ENCODE data around the gene ELN.
"Not testable (repeated sequence)": the region's sequence is repeated elsewhere in the genome, so short reads cannot be mapped to it uniquely, and the experiment has no call there.

GRCh38 chr7:74011421-74011820 is 16.6 kb upstream of the ELN start:
- not testable (repeated sequence) for TF ChIP-seq CTCF (conservative IDR thresholded peaks at IDR 0.05; ENCODE audit: low read depth, low read length); EZH2 (IDR thresholded peaks at IDR 0.05; ENCODE audit: borderline replicate concordance, low read depth, low read length, poor library complexity, severe bottlenecking)
